ENCODE results near the gene CCDC86.

CCDC86 gene

DNA sequence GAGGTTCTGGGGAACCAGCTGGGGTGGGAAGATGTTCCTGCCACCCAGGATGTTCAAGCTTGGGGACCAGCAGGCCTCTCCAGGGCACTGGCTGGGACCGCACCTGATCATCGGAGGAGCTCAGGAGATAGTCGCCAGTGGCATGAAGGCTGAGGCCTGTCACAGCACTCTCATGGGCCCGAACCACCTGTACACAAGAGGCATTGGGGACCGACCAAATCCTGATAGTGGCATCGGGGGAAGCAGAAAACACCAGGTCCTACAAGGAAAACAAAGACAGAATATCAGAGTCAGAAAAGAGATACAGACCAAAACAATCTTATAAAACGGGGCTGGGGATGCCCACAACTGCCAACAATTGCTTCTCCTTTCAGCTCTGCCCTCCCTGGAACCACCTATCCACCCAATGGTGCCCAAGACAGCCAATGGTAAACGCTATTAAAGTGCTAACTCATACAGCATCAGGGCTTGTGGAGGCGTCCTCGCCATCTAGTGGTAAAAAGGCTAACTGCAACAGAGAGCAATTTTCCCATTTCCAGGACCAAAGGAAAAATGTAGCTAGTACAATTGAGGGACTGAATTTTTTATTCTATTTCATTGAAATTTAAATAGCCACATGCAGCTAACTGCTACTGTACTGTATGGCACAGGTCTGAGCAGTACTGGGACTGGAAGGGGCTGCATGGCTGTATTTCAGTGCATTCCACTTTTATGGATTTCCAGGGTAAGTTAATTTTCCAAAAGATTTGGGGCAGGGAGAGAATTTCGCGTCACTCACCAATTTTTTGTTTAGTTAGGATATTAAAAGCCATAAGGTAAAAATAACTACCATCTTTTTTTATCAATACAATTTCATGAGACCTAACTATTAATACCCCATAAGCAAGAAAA lies 57.4 kb downstream of the CCDC86 start:
- DNase-seq, result peak; percentile 89

DNA sequence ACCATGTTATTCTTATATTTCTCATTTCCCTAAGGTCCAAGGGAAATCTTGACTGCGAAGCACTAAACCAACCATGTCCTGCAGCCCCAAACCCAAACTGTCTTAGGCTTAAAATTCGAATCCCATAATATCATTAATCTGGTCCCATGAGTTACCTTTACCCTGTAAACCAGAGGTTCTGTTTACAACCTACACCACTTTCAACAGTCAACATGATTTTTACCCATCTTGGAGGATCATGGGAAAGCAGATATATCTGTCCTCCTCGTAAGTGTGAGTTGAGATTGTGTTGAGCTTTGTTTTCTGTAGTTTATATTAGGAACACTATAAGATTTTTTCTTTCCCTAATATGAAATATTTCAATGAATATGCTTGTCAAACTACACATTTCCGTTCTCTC lies 58.1 kb downstream of the CCDC86 start:
- no peak for DNase-seq
